GM04503 (cell line): ENCODE results near the gene KIAA1614.
"Not testable (repeated sequence)": the region's sequence is repeated elsewhere in the genome, so short reads cannot be mapped to it uniquely, and the experiment has no call there.

Experiments used
- DNase-seq: peaks from one replicate; pipeline ENCODE4 v3.0.0-alpha.2; 2012; ENCODE audit warnings: low read depth

KIAA1614 gene

DNA sequence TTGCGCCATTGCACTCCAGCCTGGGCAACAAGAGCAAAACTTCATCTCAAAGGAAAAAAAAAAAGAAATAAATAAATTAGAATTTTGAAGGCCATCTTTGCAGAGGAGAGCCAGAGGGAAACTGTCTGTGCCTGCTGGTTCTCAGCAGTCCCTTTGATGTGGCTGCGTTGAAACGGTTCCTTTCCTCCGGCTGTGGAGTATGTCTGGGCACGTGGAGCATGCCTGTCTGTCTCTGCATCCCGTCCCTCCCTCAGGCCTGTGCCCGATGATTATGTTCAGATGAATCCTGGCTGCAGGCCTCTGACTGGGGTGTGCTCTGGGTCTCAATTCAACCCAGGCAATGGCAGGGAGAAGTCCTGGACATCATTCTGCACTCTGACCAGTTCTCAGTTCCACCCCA, 33.4 kb downstream of the KIAA1614 start:
- DNase-seq = no peak

GRCh38 chr1:180946541-180947498, 34.1 kb downstream of the KIAA1614 start:
- no peak for DNase-seq

DNA sequence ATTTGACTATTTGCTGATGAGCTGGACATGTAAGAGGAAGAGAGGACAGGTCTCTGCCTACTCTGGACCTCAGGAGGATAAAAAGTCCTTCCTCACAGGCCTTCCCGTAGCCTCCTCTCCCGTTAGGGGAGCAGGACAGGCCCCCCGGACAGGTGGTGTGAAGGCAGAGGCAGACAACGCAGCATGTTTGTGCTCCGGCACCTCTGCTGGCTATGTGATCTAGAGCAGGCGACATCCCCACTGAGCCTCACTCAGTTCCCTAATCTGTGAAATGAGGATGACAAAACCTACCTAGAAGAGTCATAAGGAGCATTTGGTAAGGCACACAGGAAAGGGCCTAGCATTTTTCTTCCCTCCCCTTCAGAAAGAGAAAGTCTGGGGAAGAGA, 34.8 kb downstream of the KIAA1614 start:
- no peak for DNase-seq

- DNase-seq = no peak
These were observed 35.4 kb downstream of the KIAA1614 start for GRCh38 chr1:180947901-180948640.

DNA sequence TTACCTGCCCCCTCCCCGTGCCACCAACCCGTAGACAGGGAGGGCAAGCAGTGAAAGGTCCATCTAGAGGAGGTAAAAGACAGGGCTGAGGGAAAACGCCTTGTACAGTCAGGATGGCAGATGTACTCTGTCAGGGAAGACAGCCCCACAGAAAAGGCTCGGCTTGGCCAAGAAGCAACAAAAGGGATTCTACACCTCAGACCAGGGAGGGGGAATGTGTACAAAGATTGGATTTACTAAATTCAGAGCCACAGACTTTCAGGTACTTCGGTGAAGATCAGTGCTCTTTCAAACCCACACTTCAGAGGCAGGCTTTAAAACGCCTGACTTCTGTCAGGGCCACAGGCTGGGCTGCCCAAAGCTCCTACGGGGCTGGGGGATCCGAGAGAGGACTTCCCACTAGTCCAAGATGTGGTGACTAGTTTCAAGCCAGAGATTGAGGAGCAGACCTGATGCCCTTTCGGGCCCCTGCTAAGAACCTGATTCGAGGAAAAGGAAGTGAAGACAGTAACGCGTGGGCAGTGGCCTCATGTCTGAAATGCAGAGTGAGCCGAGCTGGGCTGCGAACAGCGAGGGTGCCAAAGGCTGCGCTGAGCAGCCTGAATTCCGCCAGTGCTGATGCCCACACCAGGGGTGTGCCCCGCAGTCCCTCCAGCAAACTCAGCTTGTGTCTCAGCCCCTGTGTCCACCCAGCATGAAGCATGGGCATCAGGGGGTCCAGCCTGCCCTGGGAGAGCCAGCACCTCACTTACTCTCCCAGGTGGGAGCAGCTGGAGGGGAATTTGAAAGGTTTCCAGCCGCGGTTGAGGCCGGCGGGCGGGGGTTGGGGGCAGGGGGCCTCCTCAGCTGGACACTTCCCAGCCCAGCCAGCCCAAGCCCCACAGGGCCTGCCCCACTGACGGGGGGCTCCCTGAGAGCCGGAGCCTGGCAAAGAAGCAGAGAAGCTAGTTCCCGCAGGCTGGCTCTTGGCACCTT, 36.2 kb downstream of the KIAA1614 start:
- no peak for DNase-seq

GRCh38 chr1:180949616-180950000, 36.9 kb downstream of the KIAA1614 start:
- DNase-seq = no peak

GRCh38 chr1:180950321-180950720, 37.6 kb downstream of the KIAA1614 start:
- DNase-seq = no peak

DNA sequence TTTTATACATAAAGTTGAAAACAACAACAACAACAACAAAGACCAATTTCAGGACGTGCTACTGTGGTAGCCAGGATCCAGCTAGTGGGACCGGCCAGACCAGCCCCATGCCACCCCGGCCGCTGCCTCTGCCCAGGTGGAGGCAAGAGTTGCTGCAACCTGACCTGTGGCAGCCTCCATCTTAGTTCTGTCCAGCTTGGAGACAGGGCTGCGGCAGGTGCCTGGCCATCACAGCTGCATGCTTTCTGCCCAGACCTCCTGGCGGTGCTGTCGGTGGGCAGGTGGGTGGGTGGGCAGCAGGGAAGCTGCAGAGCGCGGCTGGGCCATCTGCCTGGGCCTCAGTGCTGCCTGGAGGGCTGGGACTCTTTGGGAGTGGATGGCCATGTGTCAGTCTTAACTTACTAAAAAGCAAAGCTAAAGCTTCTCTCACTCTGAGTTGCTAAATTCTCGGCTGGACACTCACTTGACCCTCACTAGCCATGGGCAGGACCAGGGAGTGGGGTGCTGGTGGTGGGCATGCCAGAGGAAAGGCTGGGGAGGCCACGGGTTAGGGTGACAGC, 38.6 kb downstream of the KIAA1614 start:
- DNase-seq = no peak

DNA sequence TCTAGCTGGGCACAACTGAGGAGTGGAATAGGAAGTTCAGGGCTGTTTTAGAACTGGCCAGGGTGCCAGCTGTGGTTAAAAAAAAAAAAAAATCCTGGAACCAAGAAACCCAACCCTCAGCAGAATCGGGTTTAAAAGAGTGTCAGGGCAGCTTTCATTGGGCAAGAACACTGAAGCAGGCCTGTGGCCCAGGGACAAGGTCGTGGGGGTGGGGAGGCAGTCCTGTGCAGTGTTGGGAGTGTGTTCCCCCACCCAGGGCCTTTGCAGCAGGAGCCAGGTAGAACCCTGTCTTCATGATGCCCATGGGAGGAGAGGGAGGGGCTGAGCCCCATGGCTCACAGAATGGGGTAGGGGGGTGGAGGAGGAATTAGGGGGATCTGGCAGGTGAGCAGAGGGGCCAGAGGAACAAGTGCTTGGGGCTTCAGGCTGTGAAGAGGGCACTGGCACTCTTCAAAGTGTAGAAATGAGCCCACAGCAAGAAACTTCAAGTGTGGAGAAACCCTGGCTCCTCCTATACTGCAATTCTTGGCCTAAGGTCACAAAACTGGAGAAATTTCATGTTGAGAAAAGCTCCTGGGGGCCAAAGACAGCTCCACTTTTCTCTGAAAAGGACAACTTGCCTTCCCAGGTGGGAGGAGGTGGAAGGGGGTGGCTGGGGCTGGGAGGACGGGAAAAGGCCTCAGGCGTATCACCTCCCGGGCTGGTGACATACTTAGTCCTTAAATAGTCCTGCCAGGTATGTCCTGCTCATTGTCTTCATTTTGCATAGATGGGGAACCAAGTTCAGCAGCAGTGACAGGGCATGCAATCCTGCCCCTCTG, 39.3 kb downstream of the KIAA1614 start:
- no peak for DNase-seq

- DNase-seq = no peak
These were observed 39.9 kb downstream of the KIAA1614 start for GRCh38 chr1:180952657-180953013.

GRCh38 chr1:180953291-180954004, 40.8 kb downstream of the KIAA1614 start:
- no peak for DNase-seq

GRCh38 chr1:180954005-180954800, 41.5 kb downstream of the KIAA1614 start:
- peak; percentile 11 for DNase-seq

DNA sequence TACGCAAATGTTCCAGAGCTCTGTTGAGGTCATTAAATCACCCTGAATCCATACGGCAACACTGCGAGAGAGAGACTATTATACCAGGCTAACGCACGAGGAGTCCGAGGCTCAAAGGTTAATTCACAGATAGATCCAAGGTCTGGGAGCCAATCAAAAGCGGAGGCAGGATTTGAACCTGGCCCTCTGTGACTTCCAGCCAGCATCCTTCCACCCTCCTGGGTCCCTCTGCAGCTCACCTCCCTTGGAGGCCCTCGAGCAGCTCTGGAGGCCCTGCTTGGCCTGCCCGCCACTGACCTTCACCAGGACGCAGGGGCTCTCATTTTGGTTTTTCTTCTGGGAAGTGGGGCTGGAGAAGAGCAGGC, 42.1 kb downstream of the KIAA1614 start:
- DNase-seq = no peak

GRCh38 chr1:180956028-180956640, 43.4 kb downstream of the KIAA1614 start:
- DNase-seq = no peak

GRCh38 chr1:180959620-180960019, 46.9 kb downstream of the KIAA1614 start:
- DNase-seq = not testable (repeated sequence)

GRCh38 chr1:180961622-180962021, 48.9 kb downstream of the KIAA1614 start:
- no peak for DNase-seq

DNA sequence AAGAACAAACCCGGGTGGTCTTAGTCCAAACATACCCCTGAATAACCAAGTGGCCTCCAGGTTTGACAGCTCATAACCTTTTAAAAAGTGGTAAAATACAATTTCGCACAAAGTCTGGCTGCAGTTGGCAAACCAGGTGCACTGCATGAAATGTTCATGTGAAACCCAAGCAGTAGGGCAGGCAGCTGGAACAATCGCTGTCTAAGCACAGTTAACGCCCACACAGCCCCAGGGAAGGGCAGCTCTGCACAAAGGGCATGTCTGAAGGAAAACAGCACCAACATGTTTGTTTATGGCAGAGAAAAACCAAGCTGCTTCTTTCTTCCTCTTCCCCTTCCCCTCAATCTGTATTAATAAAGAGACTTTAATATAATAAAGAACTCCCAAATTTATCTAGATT, 49.5 kb downstream of the KIAA1614 start:
- no peak for DNase-seq

GRCh38 chr1:180964056-180964455, 51.4 kb downstream of the KIAA1614 start:
- no peak for DNase-seq

GRCh38 chr1:180964595-180964994, 51.9 kb downstream of the KIAA1614 start:
- no peak for DNase-seq
